HepG2 (cell line): ENCODE measurements around the gene ARHGEF40. TPM values are rescaled to one million over a fixed set of nuclear protein-coding genes. Genes with fewer than 3 reads are reported as not detected.

Experiments used
- ATAC-seq: fragments of 200-7000 bp; cut with Tn5 transposase; 3 replicates; pipeline ENCODE4 v1.9.1; 2020; ENCODE audit warnings: mild to moderate bottlenecking, moderate library complexity
- BruUV-seq: library from RNA; stranded (reverse); fragments of 400-500 nt; replicated peaks from 2 replicates; lab custom pipeline; 2021; lab: Mats Ljungman, UMichigan
- CTCF ChIA-PET: fragments of 300-600 bp; formaldehyde crosslinking; extraction: SDS; loops from one replicate; lab custom pipeline; 2021; ENCODE audit warnings: low total read pairs, inconsistent platforms, low intra/inter-chr PET ratio; lab: Yijun Ruan, JAX
- POLR2A ChIA-PET: fragments of 350-600 bp; sonication (Branson Sonifier 250); formaldehyde crosslinking; loops from one replicate; lab custom pipeline; 2020; ENCODE audit warnings: antibody characterized with exemption, inconsistent platforms; lab: Yijun Ruan, JAX
- DNase-seq: peaks from one replicate; pipeline ENCODE4 v3.0.0-alpha.2; 2015; ENCODE audit warnings: low spot score
- FAIRE-seq: peaks from 3 replicates; lab custom pipeline; 2011; peaks lifted over from hg19 to GRCh38; lab: Jason Lieb, UNC
- H2AFZ ChIP-seq: one replicate; pipeline ENCODE4 v1.6.1; 2011; ENCODE audit warnings: low read length, inconsistent platforms
- H3K27ac ChIP-seq: fragments of 300-600 bp; 3 replicates; pipeline ENCODE4 v1.8.0; 2011; ENCODE audit warnings: mixed run types, mild to moderate bottlenecking, mixed read lengths, low read length, inconsistent platforms; ENCODE audit not compliant: insufficient read depth; ENCODE audit errors: extremely low read length
- H3K27me3 ChIP-seq, 2 experiments: fragments of 200-600 bp in 1 of 2; 2 replicates in 1 of 2; 3 replicates in 1 of 2; pipeline versions ENCODE4 v1.6.0 to v1.8.0; 2011; ENCODE audit warnings: low read length in 2 of 2, mild to moderate bottlenecking in 2 of 2, moderate library complexity in 2 of 2, inconsistent platforms in 1 of 2; ENCODE audit not compliant: insufficient read depth in 2 of 2, control insufficient read depth in 1 of 2
- H3K36me3 ChIP-seq, 2 experiments: fragments of 200-600 bp in 1 of 2; replicated peaks in 1 of 2; 2 replicates in 1 of 2; 3 replicates in 1 of 2; pipeline versions ENCODE4 v1.5.1 to v1.8.0; 2011; ENCODE audit warnings: low read length in 2 of 2, inconsistent platforms in 1 of 2; ENCODE audit not compliant: insufficient read depth in 2 of 2, control insufficient read depth in 1 of 2
- H3K4me1 ChIP-seq: 2 replicates; pipeline ENCODE4 v1.5.1; 2012; ENCODE audit warnings: low read length, inconsistent platforms; ENCODE audit not compliant: insufficient read depth
- H3K4me2 ChIP-seq: 2 replicates; pipeline ENCODE4 v1.6.0; 2011; ENCODE audit warnings: low read depth, low read length, inconsistent platforms
- H3K4me3 ChIP-seq, 3 experiments: fragments of 200-600 bp in 1 of 3; sonication (generic), shearing (Covaris generic) in 1 of 3; replicated peaks in 1 of 3; 2 replicates each; pipeline ENCODE4 v1.5.1; 2011 to 2016; ENCODE audit warnings: low read length in 3 of 3, inconsistent platforms in 2 of 3, low read depth in 2 of 3, mild to moderate bottlenecking in 2 of 3, control low read depth in 1 of 3, mixed read lengths in 1 of 3; ENCODE audit not compliant: insufficient read depth in 1 of 3
- H3K79me2 ChIP-seq: one replicate; pipeline ENCODE4 v1.6.1; 2011; ENCODE audit warnings: low read length, inconsistent platforms; ENCODE audit not compliant: insufficient read depth
- H3K9ac ChIP-seq: 2 replicates; pipeline ENCODE4 v1.6.0; 2011; ENCODE audit warnings: mild to moderate bottlenecking, low read depth, low read length, inconsistent platforms; ENCODE audit not compliant: insufficient read depth
- H3K9me3 ChIP-seq: 2 replicates; pipeline ENCODE4 v1.5.1; 2012; ENCODE audit warnings: mild to moderate bottlenecking, low read length
- H4K20me1 ChIP-seq: 2 replicates; pipeline ENCODE4 v1.6.0; 2011; ENCODE audit warnings: inconsistent platforms, mild to moderate bottlenecking, low read length, moderate library complexity; ENCODE audit not compliant: insufficient read depth
- CTCF ChIP-seq: sonication (generic); formaldehyde crosslinking; IDR thresholded peaks from 2 replicates; pipeline ENCODE4 v1.5.0; 2020; ENCODE audit warnings: mild to moderate bottlenecking, missing genetic modification reagents, moderate library complexity
- HOXA5 ChIP-seq: sonication (generic); formaldehyde crosslinking; IDR thresholded peaks from 2 replicates; pipeline ENCODE4 v1.4.0; 2020; ENCODE audit warnings: missing genetic modification reagents
- IRF2 ChIP-seq: IDR thresholded peaks from 2 replicates; pipeline ENCODE4 v1.6.1; 2018; ENCODE audit warnings: missing genetic modification reagents, missing compliant biosample characterization
- MAZ ChIP-seq, 2 experiments: sonication (generic) in 1 of 2; formaldehyde crosslinking in 1 of 2; IDR thresholded peaks; 2 replicates each; pipeline versions ENCODE4 v1.5.0 to v1.6.1; 2012 to 2020; ENCODE audit warnings: low read depth in 2 of 2, mild to moderate bottlenecking in 2 of 2, borderline replicate concordance in 1 of 2, improper control_type of control experiment in 1 of 2, low read length in 1 of 2, missing genetic modification reagents in 1 of 2, moderate library complexity in 1 of 2
- MBNL3 ChIP-seq: fragments of 250-450 bp; sonication (Bioruptor Pico); conservative IDR thresholded peaks from 2 replicates; pipeline ENCODE4 v1.8.0; 2022; ENCODE audit warnings: mild to moderate bottlenecking, inconsistent platforms
- SMC3 ChIP-seq: IDR thresholded peaks from 2 replicates; pipeline ENCODE4 v1.6.1; 2011; ENCODE audit warnings: low read length, improper control_type of control experiment
- STAG1 ChIP-seq: sonication (generic); formaldehyde crosslinking; IDR thresholded peaks from 2 replicates; pipeline ENCODE4 v1.4.0; 2020; ENCODE audit warnings: missing genetic modification reagents
- XRCC5 ChIP-seq: fragments of 200-400 bp; formaldehyde crosslinking; optimal IDR thresholded peaks from 2 replicates; pipeline ENCODE3; 2017; ENCODE audit warnings: mild to moderate bottlenecking, low read length
- ZFP1 ChIP-seq: IDR thresholded peaks from 2 replicates; pipeline ENCODE4 v1.6.1; 2016
- ZNF264 ChIP-seq: sonication (generic); formaldehyde crosslinking; IDR thresholded peaks from 2 replicates; pipeline ENCODE4 v1.4.0; 2020; ENCODE audit warnings: missing genetic modification reagents
- WGBS: methylation state at CpG from one replicate; pipeline ENCODE4 v1.1.6; 2017; ENCODE audit warnings: low lambda C conversion rate; 5-methylcytosine and 5-hydroxymethylcytosine counted together
- in situ Hi-C: cut with HindIII; loops from 2 replicates; pipeline ENCODE4 v1.10.0; 2017; ENCODE audit warnings: low pct_unique_long_range_greater_than_20kb; ENCODE audit not compliant: extremely low pct_ligation_motif_present
- intact Hi-C: fragments of 100-400 bp; cut with micrococcal nuclease; formaldehyde crosslinking; loops from one replicate; pipeline ENCODE4 v1.10.0; 2022; ENCODE audit not compliant: unreplicated experiment
- polyA plus RNA-seq, 8 experiments: library from polyadenylated mRNA; depleted of rRNA in 3 of 8; stranded (reverse) in 7 of 8; unstranded in 1 of 8; fragments of >200 nt; fragmentation: Illumina TruSeq in 4 of 8; extraction: Trizol in 4 of 8; gene quantifications; 2 replicates each; pipeline versions ENCODE4 v1.2.1 to v1.2.3, GENCODE V29; 2011 to 2016; ENCODE audit warnings: low read depth in 4 of 8, missing spikeins in 1 of 8, mixed read lengths in 1 of 8; ENCODE audit not compliant: insufficient read depth in 1 of 8
- total RNA-seq, 5 experiments: library from RNA; depleted of rRNA; stranded (reverse); fragments of >200 nt; fragmentation: Illumina TruSeq; extraction: Trizol; gene quantifications; 2 replicates each; pipeline ENCODE4 v1.2.3, GENCODE V29; 2016; ENCODE audit warnings: low read depth in 1 of 5

The ARHGEF40 gene
- total and polyA plus RNA-seq, 2 of the 13 experiments (the other 11 are each of a cell fraction or from before 2014, with no cell fraction given): 28.1 to 78.1 TPM

- FAIRE-seq: peak; percentile 18
- H3K4me1 ChIP-seq: peaks cover 71% of the 10 kb centered on the region
- no peaks in the 10 kb centered on the region for H4K20me1 ChIP-seq
- no TSS peak for BruUV-seq
- H3K9ac ChIP-seq: no peak overlapping the region
- ChIA-PET POLR2A (interaction anchor here (0.8 to 6.7 kb wide), 6 partner anchors 11 to 52 kb away, joined by 3 to 141 read pairs (median 4); partner anchors contain the start of genes TMEM253 and ZNF219), CTCF (interaction anchor here (1.2 to 7.5 kb wide), 5 partner anchors 11 to 52 kb away, joined by 3 to 135 read pairs (median 38); no protein-coding TSS in a partner anchor)
- no peak overlapping the region for H3K27ac ChIP-seq
- peak; percentile 48 for DNase-seq
- 63% methylated on average over 7 of the region's 7 CpGs for WGBS
- no peaks in the 10 kb centered on the region for H3K9me3 ChIP-seq
- TF ChIP-seq CTCF: peak; percentile 60
- 0 out of 2 replicates have a peak, but pooled peaks have one; percentile 57 for TF ChIP-seq ZNF264 (CRISPR knock-in tag)
- TF ChIP-seq MBNL3 (CRISPR knock-in tag): no peak
- no peak for TF ChIP-seq MAZ (IDR thresholded peaks at IDR 0.05; ENCODE audit: borderline replicate concordance, low read depth, low read length)
- TF ChIP-seq MAZ (CRISPR knock-in tag; IDR thresholded peaks at IDR 0.05; ENCODE audit: low read depth): no peak
- TF ChIP-seq SMC3: peak; percentile 34; the same call in 1 of the 2 replicates
- peak; percentile 26 for TF ChIP-seq XRCC5
- TF ChIP-seq STAG1 (CRISPR knock-in tag): peak; percentile 64
- no peak for TF ChIP-seq ZFP1 (CRISPR knock-in tag)
- TF ChIP-seq HOXA5: 0 out of 2 replicates have a peak, but pooled peaks have one; percentile 26
- TF ChIP-seq IRF2: 0 out of 2 replicates have a peak, but pooled peaks have one; percentile 49
- H3K4me3 ChIP-seq: no peak overlapping the region
- H3K79me2 ChIP-seq: peaks cover 6% of the 10 kb centered on the region
- intact Hi-C loops: loop anchor here (5.0 kb wide), 1 partner anchor 125 kb away; no protein-coding TSS in a partner anchor
- no peak overlapping the region for H3K4me2 ChIP-seq
- H2AFZ ChIP-seq: no peak overlapping the region
- no peak for ATAC-seq
- no peaks in the 10 kb centered on the region for H3K36me3 ChIP-seq
- H3K27me3 ChIP-seq: peaks cover 0 to 7% of the 10 kb centered on the region in 2 experiments; a peak in 1 of 5 replicates
- in situ Hi-C loops: loop anchor here (5.0 kb wide), 1 partner anchor 35 kb away; the partner anchor contains the start of gene TMEM253
Measured at GRCh38 chr14:21066882-21067502, 3.1 kb upstream of the ARHGEF40 start.
